WTC11 (cell line): ENCODE data around the gene IGSF6.

Experiments used
- ARID4B ChIP-seq: sonication (generic); formaldehyde crosslinking; IDR thresholded peaks from 2 replicates; pipeline ENCODE4 v1.8.0; 2023; ENCODE audit warnings: missing genetic modification reagents, mild to moderate bottlenecking, borderline replicate concordance
- CDX4 ChIP-seq: fragments of 250-450 bp; sonication (Bioruptor Pico); IDR thresholded peaks from 2 replicates; pipeline ENCODE4 v1.9.0; 2021; ENCODE audit warnings: moderate library complexity, mild to moderate bottlenecking, inconsistent platforms, borderline replicate concordance
- CREB1 ChIP-seq: sonication (generic); formaldehyde crosslinking; IDR thresholded peaks from 2 replicates; pipeline ENCODE4 v1.8.0; 2023; ENCODE audit warnings: mild to moderate bottlenecking, missing genetic modification reagents
- CTCF ChIP-seq: fragments of 200-600 bp; IDR thresholded peaks from 2 replicates; pipeline ENCODE4 v1.8.0; 2022; ENCODE audit warnings: antibody characterized with exemption
- ELF4 ChIP-seq: sonication (generic); formaldehyde crosslinking; IDR thresholded peaks from 2 replicates; pipeline ENCODE4 v1.8.1; 2022; ENCODE audit warnings: low read depth, mild to moderate bottlenecking, moderate library complexity, missing genetic modification reagents
- FOXJ3 ChIP-seq: sonication (generic); formaldehyde crosslinking; IDR thresholded peaks from 2 replicates; pipeline ENCODE4 v1.9.0; 2021; ENCODE audit warnings: missing genetic modification reagents, mild to moderate bottlenecking, borderline replicate concordance
- FOXP4 ChIP-seq: sonication (generic); formaldehyde crosslinking; IDR thresholded peaks from 2 replicates; pipeline ENCODE4 v1.8.0; 2022; ENCODE audit warnings: mild to moderate bottlenecking, missing genetic modification reagents
- PRDM15 ChIP-seq: sonication (generic); formaldehyde crosslinking; IDR thresholded peaks from 2 replicates; pipeline ENCODE4 v1.8.0; 2022; ENCODE audit warnings: missing genetic modification reagents
- RELA ChIP-seq: sonication (generic); formaldehyde crosslinking; IDR thresholded peaks from 2 replicates; pipeline ENCODE4 v1.8.1; 2022; ENCODE audit warnings: missing genetic modification reagents, mild to moderate bottlenecking, borderline replicate concordance
- SMAD3 ChIP-seq: sonication (generic); formaldehyde crosslinking; IDR thresholded peaks from 2 replicates; pipeline ENCODE4 v1.8.0; 2022; ENCODE audit warnings: missing genetic modification reagents, mild to moderate bottlenecking, borderline replicate concordance
- SMAD4 ChIP-seq: sonication (generic); formaldehyde crosslinking; IDR thresholded peaks from 2 replicates; pipeline ENCODE4 v1.8.0; 2022; ENCODE audit warnings: mild to moderate bottlenecking, missing genetic modification reagents

- TF ChIP-seq CTCF (no peak), SMAD4 (CRISPR knock-in tag) (no peak), FOXP4 (CRISPR knock-in tag) (no peak), RELA (CRISPR knock-in tag) (no peak), SMAD3 (CRISPR knock-in tag) (no peak), FOXJ3 (no peak), PRDM15 (CRISPR knock-in tag) (no peak), ARID4B (CRISPR knock-in tag) (no peak), CDX4 (CRISPR knock-in tag) (no peak), CREB1 (CRISPR knock-in tag) (no peak), ELF4 (CRISPR knock-in tag) (no peak)
Observed at GRCh38 chr16:21641916-21642315, 10.5 kb downstream of the IGSF6 start.
